Measurements from ENCODE around the gene EFNB3. TPM values are rescaled to one million over a fixed set of nuclear protein-coding genes. Genes with fewer than 3 reads are reported as not detected.

The EFNB3 gene
- polyA plus RNA-seq, 1 of the 3 experiments (the other 2 are of a cell fraction) = 26.1 TPM

GRCh38 chr17:7687072-7687907 is 17.7 kb upstream of the EFNB3 start, which contains the start of gene TP53:
Gene TP53 (minus strand): TSS chr17:7687490. CDS start chr17:7676594, 10,896 bp downstream.
- Histone ChIP-seq H3K36me3 (replicated peaks in 1 of 2; ENCODE audit: control insufficient read depth in 1 of 2, insufficient read depth in 2 of 2, low read length in 1 of 2) (peaks cover 0 to 9% of the 10 kb centered on the region in 2 experiments), H2AFZ (ENCODE audit: low read depth) (peak within 1 kb of the TSS; percentile 94), H3K9me2 (no peaks in the 10 kb centered on the region), H3F3A (replicated peaks; ENCODE audit: insufficient read depth) (peaks cover 27% of the 10 kb centered on the region), H3K9me3 (no peaks in the 10 kb centered on the region), H3K4me2 (peak within 1 kb of the TSS; percentile 98), H3K9ac (peak within 1 kb of the TSS; percentile 99), H3K4me3 (ENCODE audit: low read depth in 2 of 2, low read length in 1 of 2) (peak within 1 kb of the TSS; percentile 80 to 91), H3K79me2 (ENCODE audit: insufficient read depth) (peaks cover 74% of the 10 kb centered on the region), H4K20me1 (ENCODE audit: insufficient read depth) (no peaks in the 10 kb centered on the region), H3K4me1 (ENCODE audit: control insufficient read depth in 1 of 2, insufficient read depth in 2 of 2, low read depth in 1 of 2, low read length in 1 of 2) (peaks cover 12 to 17% of the 10 kb centered on the region in 2 experiments; a peak in 3 of 4 replicates), H3K27me3 (ENCODE audit: insufficient read depth) (no peaks in the 10 kb centered on the region), H3K27ac (ENCODE audit: low read depth in 2 of 2, low read length in 1 of 2) (peak within 1 kb of the TSS; percentile 97 to 98)
- WGBS (ENCODE audit: low lambda C conversion rate) = under 1% methylated on average over 30 of the region's 30 CpGs
- ChIA-PET CTCF (interaction anchor here (0.6 to 7.4 kb wide), 50 partner anchors 8 to 391 kb away, joined by 3 to 166 read pairs (median 5); partner anchors contain the start of genes ATP1B2, CD68, CHD3 and DNAH2), POLR2A (interaction anchor here (0.7 to 4.5 kb wide), 30 partner anchors 15 to 652 kb away, joined by 3 to 53 read pairs (median 4); partner anchors contain the start of genes ATP1B2, CHD3, CYB5D1 and DNAH2)
- peak; percentile 82 for DNase-seq
- TF ChIP-seq, protein P1, sequence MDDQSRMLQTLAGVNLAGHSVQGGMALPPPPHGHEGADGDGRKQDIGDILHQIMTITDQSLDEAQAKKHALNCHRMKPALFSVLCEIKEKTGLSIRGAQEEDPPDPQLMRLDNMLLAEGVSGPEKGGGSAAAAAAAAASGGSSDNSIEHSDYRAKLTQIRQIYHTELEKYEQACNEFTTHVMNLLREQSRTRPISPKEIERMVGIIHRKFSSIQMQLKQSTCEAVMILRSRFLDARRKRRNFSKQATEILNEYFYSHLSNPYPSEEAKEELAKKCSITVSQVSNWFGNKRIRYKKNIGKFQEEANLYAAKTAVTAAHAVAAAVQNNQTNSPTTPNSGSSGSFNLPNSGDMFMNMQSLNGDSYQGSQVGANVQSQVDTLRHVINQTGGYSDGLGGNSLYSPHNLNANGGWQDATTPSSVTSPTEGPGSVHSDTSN (IDR thresholded peaks at IDR 0.05) = peak; percentile 36; the same call in 1 of the 2 replicates
- TF ChIP-seq TAF1 (IDR thresholded peaks at IDR 0.05; ENCODE audit: borderline replicate concordance, low read depth, low read length) = peak; percentile 91
- TF ChIP-seq ZBTB33 (IDR thresholded peaks at IDR 0.05; ENCODE audit: borderline replicate concordance, low read depth) = peak; percentile 71
- TF ChIP-seq SIN3A (IDR thresholded peaks at IDR 0.05; ENCODE audit: borderline replicate concordance, low read depth, low read length) = peak; percentile 90
- TF ChIP-seq IRF3 (IDR thresholded peaks at IDR 0.05; ENCODE audit: low read depth, low read length) = no peak
- no peak for TF ChIP-seq SMC3 (IDR thresholded peaks at IDR 0.05; ENCODE audit: low read depth, low read length)
- peak; percentile 56 for TF ChIP-seq GABPA (IDR thresholded peaks at IDR 0.05; ENCODE audit: low read depth)
- TF ChIP-seq RAD21 (IDR thresholded peaks at IDR 0.05; ENCODE audit: low read length) = no peak
- TF ChIP-seq NFIC (IDR thresholded peaks at IDR 0.05; ENCODE audit: borderline replicate concordance) = no peak
- TF ChIP-seq MEF2A (IDR thresholded peaks at IDR 0.05; ENCODE audit: borderline replicate concordance, low read depth) = no peak
- peak; percentile 97 for TF ChIP-seq MXI1 (IDR thresholded peaks at IDR 0.05; ENCODE audit: low read depth, low read length)
- TF ChIP-seq GATA2 (CRISPR knock-in tag; IDR thresholded peaks at IDR 0.05) = no peak
- peak; percentile 96 for TF ChIP-seq MAX (IDR thresholded peaks at IDR 0.05; ENCODE audit: low read depth)
- peak; percentile 50; the same call in 1 of the 2 replicates for TF ChIP-seq ELF1 (IDR thresholded peaks at IDR 0.05)
- peak; percentile 98 for TF ChIP-seq POLR2AphosphoS5 (IDR thresholded peaks at IDR 0.05; ENCODE audit: low read depth, low read length)
- TF ChIP-seq FOSL2 (IDR thresholded peaks at IDR 0.05; ENCODE audit: borderline replicate concordance, low read depth) = peak; percentile 65; the same call in 1 of the 2 replicates
- no peak for TF ChIP-seq RFX5 (IDR thresholded peaks at IDR 0.05; ENCODE audit: low read length)
- TF ChIP-seq RCOR1 (IDR thresholded peaks at IDR 0.05; ENCODE audit: low read length) = 0 out of 2 replicates have a peak, but pooled peaks have one; percentile 42
- peak; percentile 26; the same call in 1 of the 2 replicates for TF ChIP-seq JUND (IDR thresholded peaks at IDR 0.05)
- no peak for TF ChIP-seq TEAD4 (IDR thresholded peaks at IDR 0.05; ENCODE audit: borderline replicate concordance, insufficient read depth)
- TF ChIP-seq, protein P2, sequence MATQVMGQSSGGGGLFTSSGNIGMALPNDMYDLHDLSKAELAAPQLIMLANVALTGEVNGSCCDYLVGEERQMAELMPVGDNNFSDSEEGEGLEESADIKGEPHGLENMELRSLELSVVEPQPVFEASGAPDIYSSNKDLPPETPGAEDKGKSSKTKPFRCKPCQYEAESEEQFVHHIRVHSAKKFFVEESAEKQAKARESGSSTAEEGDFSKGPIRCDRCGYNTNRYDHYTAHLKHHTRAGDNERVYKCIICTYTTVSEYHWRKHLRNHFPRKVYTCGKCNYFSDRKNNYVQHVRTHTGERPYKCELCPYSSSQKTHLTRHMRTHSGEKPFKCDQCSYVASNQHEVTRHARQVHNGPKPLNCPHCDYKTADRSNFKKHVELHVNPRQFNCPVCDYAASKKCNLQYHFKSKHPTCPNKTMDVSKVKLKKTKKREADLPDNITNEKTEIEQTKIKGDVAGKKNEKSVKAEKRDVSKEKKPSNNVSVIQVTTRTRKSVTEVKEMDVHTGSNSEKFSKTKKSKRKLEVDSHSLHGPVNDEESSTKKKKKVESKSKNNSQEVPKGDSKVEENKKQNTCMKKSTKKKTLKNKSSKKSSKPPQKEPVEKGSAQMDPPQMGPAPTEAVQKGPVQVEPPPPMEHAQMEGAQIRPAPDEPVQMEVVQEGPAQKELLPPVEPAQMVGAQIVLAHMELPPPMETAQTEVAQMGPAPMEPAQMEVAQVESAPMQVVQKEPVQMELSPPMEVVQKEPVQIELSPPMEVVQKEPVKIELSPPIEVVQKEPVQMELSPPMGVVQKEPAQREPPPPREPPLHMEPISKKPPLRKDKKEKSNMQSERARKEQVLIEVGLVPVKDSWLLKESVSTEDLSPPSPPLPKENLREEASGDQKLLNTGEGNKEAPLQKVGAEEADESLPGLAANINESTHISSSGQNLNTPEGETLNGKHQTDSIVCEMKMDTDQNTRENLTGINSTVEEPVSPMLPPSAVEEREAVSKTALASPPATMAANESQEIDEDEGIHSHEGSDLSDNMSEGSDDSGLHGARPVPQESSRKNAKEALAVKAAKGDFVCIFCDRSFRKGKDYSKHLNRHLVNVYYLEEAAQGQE (IDR thresholded peaks at IDR 0.05; ENCODE audit: low read depth, low read length) = 0 out of 2 replicates have a peak, but pooled peaks have one; percentile 23
- no peak for TF ChIP-seq NRF1 (IDR thresholded peaks at IDR 0.05; ENCODE audit: low read depth, low read length)
- peak; percentile 36; the same call in 1 of the 2 replicates for TF ChIP-seq TCF12 (IDR thresholded peaks at IDR 0.05)
- TF ChIP-seq EP300 (IDR thresholded peaks at IDR 0.05; ENCODE audit: borderline replicate concordance in 1 of 2, low read depth in 1 of 2, low read length in 1 of 2) = no peak
- peak; percentile 85 for TF ChIP-seq CHD2 (IDR thresholded peaks at IDR 0.05; ENCODE audit: low read length, partially characterized antibody)

All from SK-N-SH (cell line).